ENCODE results near the gene A4GALT.
"Not testable (repeated sequence)": the region's sequence is repeated elsewhere in the genome, so short reads cannot be mapped to it uniquely, and the experiment has no call there.

- not testable (repeated sequence) for TF ChIP-seq HDAC2 (IDR thresholded peaks at IDR 0.05); JUND (IDR thresholded peaks at IDR 0.05; ENCODE audit: low read depth, low read length); RFX5 (IDR thresholded peaks at IDR 0.05; ENCODE audit: low read depth, low read length); E2F4 (IDR thresholded peaks at IDR 0.05; ENCODE audit: low read depth, low read length); TCF7 (IDR thresholded peaks at IDR 0.05; ENCODE audit: borderline replicate concordance); BACH1 (IDR thresholded peaks at IDR 0.05; ENCODE audit: borderline replicate concordance); MLLT1 (IDR thresholded peaks at IDR 0.05); CTCF (IDR thresholded peaks at IDR 0.05 in 2 of 3, conservative IDR thresholded peaks at IDR 0.05 in 1 of 3; ENCODE audit: control insufficient read depth in 2 of 3, extremely low read depth in 1 of 3, insufficient read depth in 1 of 3, low read depth in 3 of 3, low read length in 3 of 3); BCL3 (IDR thresholded peaks at IDR 0.05; ENCODE audit: borderline replicate concordance, insufficient read depth, low read depth, low read length, poor library complexity, severe bottlenecking); E4F1 (IDR thresholded peaks at IDR 0.05; ENCODE audit: borderline replicate concordance, partially characterized antibody)
Observed at GRCh38 chr22:42677936-42678335, 42.7 kb downstream of the A4GALT start.
